ENCODE measurements around the gene VPS9D1. TPM values are rescaled to one million over a fixed set of nuclear protein-coding genes. Genes with fewer than 3 reads are reported as not detected.

Gene VPS9D1
- total RNA-seq, 1 donor from 2014 or later: 15.6 TPM

- Histone ChIP-seq H3K27ac (peak overlapping the region; percentile 97), H3K4me1 (peaks cover 50% of the 10 kb centered on the region), H3K4me3 (peak overlapping the region; percentile 90), H3K27me3 (ENCODE audit: low read depth) (no peaks in the 10 kb centered on the region), H3K36me3 (peaks cover 37% of the 10 kb centered on the region), H3K9me3 (no peaks in the 10 kb centered on the region)
- intact Hi-C loops (cut with DNase I): no loop called here
- TF ChIP-seq, protein P1, sequence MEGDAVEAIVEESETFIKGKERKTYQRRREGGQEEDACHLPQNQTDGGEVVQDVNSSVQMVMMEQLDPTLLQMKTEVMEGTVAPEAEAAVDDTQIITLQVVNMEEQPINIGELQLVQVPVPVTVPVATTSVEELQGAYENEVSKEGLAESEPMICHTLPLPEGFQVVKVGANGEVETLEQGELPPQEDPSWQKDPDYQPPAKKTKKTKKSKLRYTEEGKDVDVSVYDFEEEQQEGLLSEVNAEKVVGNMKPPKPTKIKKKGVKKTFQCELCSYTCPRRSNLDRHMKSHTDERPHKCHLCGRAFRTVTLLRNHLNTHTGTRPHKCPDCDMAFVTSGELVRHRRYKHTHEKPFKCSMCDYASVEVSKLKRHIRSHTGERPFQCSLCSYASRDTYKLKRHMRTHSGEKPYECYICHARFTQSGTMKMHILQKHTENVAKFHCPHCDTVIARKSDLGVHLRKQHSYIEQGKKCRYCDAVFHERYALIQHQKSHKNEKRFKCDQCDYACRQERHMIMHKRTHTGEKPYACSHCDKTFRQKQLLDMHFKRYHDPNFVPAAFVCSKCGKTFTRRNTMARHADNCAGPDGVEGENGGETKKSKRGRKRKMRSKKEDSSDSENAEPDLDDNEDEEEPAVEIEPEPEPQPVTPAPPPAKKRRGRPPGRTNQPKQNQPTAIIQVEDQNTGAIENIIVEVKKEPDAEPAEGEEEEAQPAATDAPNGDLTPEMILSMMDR (IDR thresholded peaks at IDR 0.05): no peak
- ATAC-seq: peak; percentile 59 to 62
- DNase-seq: peak; percentile 89
Observed at GRCh38 chr16:89721546-89722391, 1.1 kb upstream of the VPS9D1 start.

DNA sequence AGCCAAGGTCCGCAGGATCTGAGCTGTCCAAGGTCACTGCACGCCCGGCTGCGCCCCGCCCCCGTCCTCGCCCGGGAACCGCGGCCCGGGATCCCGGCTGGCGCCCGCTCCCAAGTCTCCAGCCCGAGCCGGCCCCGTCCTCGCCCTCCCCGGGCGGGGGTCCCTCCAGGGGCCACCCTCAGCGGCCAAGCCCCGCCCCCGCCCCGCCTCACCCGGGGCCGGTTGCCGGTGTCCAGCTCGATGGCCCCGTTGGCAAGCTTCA is 216 bp downstream of the VPS9D1 start:
- Histone ChIP-seq H3K27ac (peak overlapping the region; percentile 97), H3K4me3 (peak overlapping the region; percentile 90), H3K4me1 (peaks cover 44% of the 10 kb centered on the region), H3K36me3 (peaks cover 24% of the 10 kb centered on the region), H3K9me3 (no peaks in the 10 kb centered on the region), H3K27me3 (ENCODE audit: low read depth) (no peaks in the 10 kb centered on the region)
- intact Hi-C loops (cut with DNase I): no loop called here
- DNase-seq (peak; percentile 71), ATAC-seq (peak; percentile 1 to 18)
- TF ChIP-seq, protein P1 (IDR thresholded peaks at IDR 0.05): no peak

- no peak overlapping the region for H3K27ac ChIP-seq
- peaks cover 23% of the 10 kb centered on the region for H3K4me1 ChIP-seq
- TF ChIP-seq, protein P1 (IDR thresholded peaks at IDR 0.05): no peak
- peaks cover 3% of the 10 kb centered on the region for H3K27me3 ChIP-seq (ENCODE audit: low read depth)
- no peaks in the 10 kb centered on the region for H3K9me3 ChIP-seq
- no peak overlapping the region for H3K4me3 ChIP-seq
- intact Hi-C loops (cut with DNase I): no loop called here
- DNase-seq: no peak
- no peak for ATAC-seq
- H3K36me3 ChIP-seq: peaks cover under 1% of the 10 kb centered on the region
Observed at GRCh38 chr16:89717688-89718505, 2.8 kb downstream of the VPS9D1 start.

DNA sequence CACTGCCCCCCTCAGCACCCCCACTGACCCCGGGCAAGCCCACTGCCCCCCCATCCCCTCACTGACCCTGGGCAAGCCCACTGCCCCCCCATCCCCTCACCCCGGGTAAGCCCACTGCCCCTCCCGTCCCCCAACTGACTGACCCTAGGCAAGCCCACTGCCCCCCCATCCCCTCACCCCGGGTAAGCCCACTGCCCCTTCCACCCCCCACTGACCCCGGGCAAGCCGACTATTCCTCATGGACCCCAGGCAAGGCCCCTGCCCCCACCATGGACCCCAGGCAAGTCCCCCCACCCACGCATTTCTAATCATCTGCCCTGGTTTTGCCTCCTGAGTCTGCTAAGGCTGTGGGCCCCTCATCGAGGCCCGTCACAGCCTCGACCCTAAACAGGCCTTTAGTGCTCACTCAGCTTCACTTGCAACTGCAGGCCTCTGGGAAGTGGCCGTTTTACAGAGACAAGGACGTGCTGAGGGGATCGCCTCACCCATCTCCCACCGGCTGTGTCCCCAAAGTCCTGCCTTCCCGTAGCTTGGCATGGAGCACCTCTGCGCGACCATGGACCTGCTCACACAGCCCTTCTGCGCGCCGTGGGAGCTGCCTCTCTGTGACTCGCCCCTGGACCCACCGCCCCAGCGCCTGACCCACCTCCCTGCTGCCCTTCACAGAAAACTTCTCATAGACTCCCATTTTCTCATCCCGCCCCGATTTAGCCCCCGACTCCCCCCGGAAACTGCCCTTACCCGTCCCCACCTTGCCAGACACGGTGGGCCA is 3.6 kb downstream of the VPS9D1 start:
- Histone ChIP-seq H3K4me3 (no peak overlapping the region), H3K36me3 (no peaks in the 10 kb centered on the region), H3K27ac (no peak overlapping the region), H3K4me1 (peaks cover 18% of the 10 kb centered on the region), H3K9me3 (no peaks in the 10 kb centered on the region), H3K27me3 (ENCODE audit: low read depth) (peaks cover 11% of the 10 kb centered on the region)
- intact Hi-C loops (cut with DNase I): no loop called here
- ATAC-seq (no peak), DNase-seq (no peak)
- TF ChIP-seq, protein P1 (IDR thresholded peaks at IDR 0.05): no peak

DNA sequence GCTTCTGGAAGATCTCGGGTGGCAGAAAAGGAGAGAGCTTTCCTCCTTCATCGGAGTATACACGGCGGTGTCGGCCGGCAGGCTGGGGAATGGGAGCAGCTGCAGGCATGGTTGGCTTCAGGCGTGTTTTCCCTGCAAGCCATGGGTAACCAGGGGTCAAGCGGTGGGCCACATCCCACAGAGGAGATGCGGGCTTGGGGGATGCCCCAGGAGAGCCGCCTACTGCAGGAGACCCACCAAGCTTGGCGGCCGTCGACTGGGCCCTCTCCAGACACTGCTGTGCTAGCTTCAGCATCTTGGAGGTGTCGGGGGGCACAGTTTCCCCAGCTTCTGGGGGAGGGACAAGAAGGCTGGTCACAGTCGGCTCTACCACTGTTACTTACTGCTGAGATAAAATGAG is 4.2 kb downstream of the VPS9D1 start:
- intact Hi-C loops (cut with DNase I): no loop called here
- ATAC-seq: no peak
- TF ChIP-seq, protein P1 (IDR thresholded peaks at IDR 0.05): no peak
- H3K4me3 ChIP-seq: no peak overlapping the region
- no peaks in the 10 kb centered on the region for H3K36me3 ChIP-seq
- no peak for DNase-seq
- peaks cover 13% of the 10 kb centered on the region for H3K27me3 ChIP-seq (ENCODE audit: low read depth)
- no peaks in the 10 kb centered on the region for H3K9me3 ChIP-seq
- H3K4me1 ChIP-seq: peaks cover 23% of the 10 kb centered on the region
- no peak overlapping the region for H3K27ac ChIP-seq

Measured in lower lobe of right lung (tissue), 2 donors.